Small intestine (tissue), 7 donors: ENCODE results near the gene DPM2. TPM values are rescaled to one million over a fixed set of nuclear protein-coding genes. Genes with fewer than 3 reads are reported as not detected.

Experiments
- DNase-seq, 2 donors: peaks; one replicate each; pipeline versions ENCODE4 v3.0.0 to v3.0.0-alpha.2; 2013
- FAIRE-seq: peaks from 2 replicates; lab custom pipeline; 2012; peaks lifted over from hg19 to GRCh38; lab: Jason Lieb, UNC
- H3K27ac ChIP-seq, 3 donors: one replicate each; pipeline ENCODE4 v1.5.1; 2013; ENCODE audit warnings: low read length in 2 of 3, mild to moderate bottlenecking in 2 of 3, control low read depth in 1 of 3, inconsistent platforms in 1 of 3, low read depth in 1 of 3, moderate library complexity in 1 of 3
- H3K27me3 ChIP-seq, 3 donors: one replicate each; pipeline ENCODE4 v1.6.1; 2013; ENCODE audit warnings: low read length in 3 of 3, inconsistent platforms in 1 of 3; ENCODE audit not compliant: control insufficient read depth in 3 of 3, insufficient read depth in 3 of 3
- H3K36me3 ChIP-seq, 3 donors: one replicate each; pipeline ENCODE4 v1.6.1; 2013; ENCODE audit warnings: low read length in 3 of 3, inconsistent platforms in 1 of 3, low read depth in 1 of 3, mild to moderate bottlenecking in 1 of 3, moderate library complexity in 1 of 3; ENCODE audit not compliant: control insufficient read depth in 3 of 3, insufficient read depth in 2 of 3
- H3K4me1 ChIP-seq, 3 donors: one replicate each; pipeline ENCODE4 v1.6.1; 2013; ENCODE audit warnings: low read length in 2 of 3, inconsistent platforms in 1 of 3, low read depth in 1 of 3, mild to moderate bottlenecking in 1 of 3, moderate library complexity in 1 of 3; ENCODE audit not compliant: control insufficient read depth in 3 of 3, insufficient read depth in 2 of 3
- H3K4me3 ChIP-seq, 3 donors: one replicate each; pipeline ENCODE4 v1.5.1; 2013; ENCODE audit warnings: low read length in 3 of 3, control low read depth in 1 of 3, inconsistent platforms in 1 of 3, low read depth in 1 of 3, mild to moderate bottlenecking in 1 of 3, moderate library complexity in 1 of 3
- H3K9me3 ChIP-seq, 2 donors: one replicate each; pipeline ENCODE4 v1.6.1; 2013; ENCODE audit warnings: low read depth in 1 of 2, low read length in 1 of 2; ENCODE audit not compliant: control insufficient read depth in 2 of 2, insufficient read depth in 1 of 2
- WGBS, 3 donors: extraction: QIAGEN DNeasy Blood & Tissue Kit; methylation state at CpG; one replicate each; pipeline ENCODE4 v1.1.7; 2013; 5-methylcytosine and 5-hydroxymethylcytosine counted together
- polyA plus RNA-seq, 4 donors: library from polyadenylated mRNA; stranded (reverse) in 3 of 4; unstranded in 1 of 4; fragments of 200-250 nt in 3 of 4; fragments of 120-200 nt in 1 of 4; gene quantifications; one replicate each; pipeline versions ENCODE4 v1.2.1 to v1.2.3, GENCODE V29; 2013
- donor health status: healthy with polysubstance abuse.
- donor health status: control.
- donor health status: control.
- donor health status: Bipolar disorder and iron deficiency.
- donor health status: healthy.

Gene DPM2
- polyA plus RNA-seq, 4 donors, result 23.2 to 46.0 (median 35.4) TPM

- WGBS, 3 donors, result 32 to 55% (median 53%) methylated on average over 3 of the region's 3 CpGs
- peaks cover 0 to 48% (median 4%) of the 10 kb centered on the region in 3 donors for H3K4me1 ChIP-seq
- no peak for FAIRE-seq
- no peaks in the 10 kb centered on the region for H3K27me3 ChIP-seq
- no peak overlapping the region for H3K4me3 ChIP-seq
- DNase-seq, result peak in 1 of 2 donors; percentile 59
- peaks cover 0 to 3% of the 10 kb centered on the region in 2 donors for H3K9me3 ChIP-seq
- H3K36me3 ChIP-seq, result peaks cover 5 to 97% (median 31%) of the 10 kb centered on the region in 3 donors
- H3K27ac ChIP-seq, result no peak overlapping the region
Measured at GRCh38 chr9:127946728-127947127, 9.1 kb upstream of the DPM2 start.

DNA sequence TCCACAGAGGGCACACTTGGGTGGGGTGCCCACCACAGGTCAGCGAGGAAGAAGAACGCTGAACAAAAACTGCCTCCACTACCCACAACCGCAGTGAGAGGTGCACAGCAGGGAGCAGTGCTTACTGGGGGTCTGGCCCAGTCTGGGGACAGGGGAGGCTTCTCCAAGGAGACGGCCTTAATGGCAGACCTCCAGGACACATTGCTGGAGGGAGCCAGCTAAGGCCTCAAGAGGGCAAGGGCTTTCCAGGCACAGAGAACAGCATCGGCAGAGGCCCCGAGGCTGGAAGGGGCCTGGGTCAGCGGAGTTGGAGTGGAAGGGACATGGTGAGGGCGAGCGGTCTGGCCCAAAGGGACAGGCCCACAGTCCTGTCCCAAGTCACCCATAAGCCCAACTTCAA is 8.3 kb upstream of the DPM2 start:
- Histone ChIP-seq H3K4me3 (no peak overlapping the region), H3K4me1 (peaks cover 0 to 51% (median 2%) of the 10 kb centered on the region in 3 donors), H3K27ac (no peak overlapping the region), H3K9me3 (peaks cover 0 to 3% of the 10 kb centered on the region in 2 donors), H3K27me3 (no peaks in the 10 kb centered on the region), H3K36me3 (peaks cover 5 to 100% (median 34%) of the 10 kb centered on the region in 3 donors)
- 86 to 92% (median 87%) methylated on average over 9 of the region's 9 CpGs for WGBS, 3 donors
- no peak for FAIRE-seq
- no peak for DNase-seq

GRCh38 chr9:127945338-127945737 is 7.7 kb upstream of the DPM2 start:
- Histone ChIP-seq H3K4me3 (no peak overlapping the region), H3K27me3 (no peaks in the 10 kb centered on the region), H3K27ac (no peak overlapping the region), H3K4me1 (peaks cover 0 to 46% (median 0%) of the 10 kb centered on the region in 3 donors), H3K36me3 (peaks cover 5 to 95% (median 34%) of the 10 kb centered on the region in 3 donors), H3K9me3 (peaks cover 0 to 3% of the 10 kb centered on the region in 2 donors)
- FAIRE-seq, result no peak
- WGBS, 3 donors, result 93 to 94% (median 93%) methylated on average over 23 to 24 of the region's 24 CpGs
- DNase-seq, result no peak

GRCh38 chr9:127944586-127945218 is 7.0 kb upstream of the DPM2 start:
- H3K9me3 ChIP-seq, result peaks cover 0 to 3% of the 10 kb centered on the region in 2 donors
- H3K27ac ChIP-seq, result no peak overlapping the region
- H3K27me3 ChIP-seq, result no peaks in the 10 kb centered on the region
- no peak for DNase-seq
- WGBS, 3 donors, result 88 to 93% (median 90%) methylated on average over 32 to 38 of the region's 38 CpGs
- no peak for FAIRE-seq
- no peak overlapping the region for H3K4me3 ChIP-seq
- peaks cover 0 to 44% (median 0%) of the 10 kb centered on the region in 3 donors for H3K4me1 ChIP-seq
- H3K36me3 ChIP-seq, result peaks cover 5 to 95% (median 32%) of the 10 kb centered on the region in 3 donors

- peak; percentile 79 to 83 for DNase-seq
- Histone ChIP-seq H3K9me3 (peaks cover 0 to 3% of the 10 kb centered on the region in 2 donors), H3K4me3 (no peak overlapping the region), H3K27ac (no peak overlapping the region), H3K27me3 (no peaks in the 10 kb centered on the region), H3K4me1 (peaks cover 0 to 41% (median 0%) of the 10 kb centered on the region in 3 donors), H3K36me3 (peaks cover 5 to 87% (median 32%) of the 10 kb centered on the region in 3 donors)
- 28 to 37% (median 31%) methylated on average over 10 to 13 of the region's 13 CpGs for WGBS, 3 donors
- no peak for FAIRE-seq
Measured at GRCh38 chr9:127943731-127944144, 6.1 kb upstream of the DPM2 start.

DNA sequence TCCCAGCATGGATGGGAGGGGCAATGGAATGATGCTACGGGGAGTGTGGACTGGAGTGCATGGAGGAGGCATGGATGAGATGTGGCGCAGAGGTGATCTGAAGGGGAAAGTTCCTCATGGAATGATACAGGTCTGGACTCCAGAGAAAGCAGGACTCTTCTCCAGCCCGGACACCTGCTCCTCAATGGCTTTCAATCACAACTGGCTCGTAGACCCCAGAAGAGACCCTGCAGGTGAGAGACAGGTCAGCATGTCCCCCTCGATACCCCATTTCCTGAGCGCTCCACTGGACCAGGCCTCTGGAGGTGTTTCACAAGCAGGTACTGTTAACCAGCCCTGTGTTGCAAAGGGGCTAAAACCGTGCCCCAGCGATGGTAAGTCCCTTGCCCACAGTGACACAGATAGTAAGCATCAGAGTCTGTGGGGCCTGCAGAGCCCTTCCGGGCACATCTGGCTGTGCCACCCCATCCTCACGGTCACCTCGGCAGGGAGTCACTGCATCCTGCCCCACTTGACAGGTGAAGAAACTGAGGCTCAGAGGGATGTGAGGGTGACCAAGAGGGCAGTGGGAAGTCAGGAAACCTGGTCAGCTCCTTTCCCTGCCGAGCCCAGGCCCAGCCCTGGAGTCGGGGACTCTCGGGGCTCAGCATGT is 5.5 kb upstream of the DPM2 start:
- Histone ChIP-seq H3K27me3 (no peaks in the 10 kb centered on the region), H3K27ac (peak overlapping the region in 1 of 3 donors; percentile 6), H3K36me3 (peaks cover 5 to 81% (median 29%) of the 10 kb centered on the region in 3 donors), H3K4me3 (no peak overlapping the region), H3K4me1 (peaks cover 0 to 47% (median 1%) of the 10 kb centered on the region in 3 donors), H3K9me3 (peaks cover 0 to 3% of the 10 kb centered on the region in 2 donors)
- 80 to 81% (median 80%) methylated on average over 14 of the region's 14 CpGs for WGBS, 3 donors
- DNase-seq (no peak), FAIRE-seq (no peak)

GRCh38 chr9:127942216-127943010 is 4.8 kb upstream of the DPM2 start:
- H3K4me1 ChIP-seq, result peaks cover 0 to 48% (median 2%) of the 10 kb centered on the region in 3 donors
- FAIRE-seq (no peak), DNase-seq (peak; percentile 50 to 74)
- peaks cover 5 to 74% (median 26%) of the 10 kb centered on the region in 3 donors for H3K36me3 ChIP-seq
- H3K9me3 ChIP-seq, result peaks cover 0 to 3% of the 10 kb centered on the region in 2 donors
- peak overlapping the region in 1 of 3 donors; percentile 63 for H3K27ac ChIP-seq
- no peaks in the 10 kb centered on the region for H3K27me3 ChIP-seq
- H3K4me3 ChIP-seq, result no peak overlapping the region
- WGBS, 3 donors, result 27 to 48% (median 43%) methylated on average over 16 to 18 of the region's 18 CpGs

GRCh38 chr9:127941961-127942215 is 4.2 kb upstream of the DPM2 start:
- FAIRE-seq (no peak), DNase-seq (peak in 1 of 2 donors; percentile 57)
- peaks cover under 1 to 46% (median 2%) of the 10 kb centered on the region in 3 donors for H3K4me1 ChIP-seq
- peaks cover 0 to 3% of the 10 kb centered on the region in 2 donors for H3K9me3 ChIP-seq
- H3K27ac ChIP-seq, result peak overlapping the region in 1 of 3 donors; percentile 63
- no peaks in the 10 kb centered on the region for H3K27me3 ChIP-seq
- WGBS, 3 donors, result 31 to 57% (median 37%) methylated on average over 3 of the region's 3 CpGs
- H3K4me3 ChIP-seq, result no peak overlapping the region
- peaks cover 5 to 69% (median 26%) of the 10 kb centered on the region in 3 donors for H3K36me3 ChIP-seq
